ENCODE measurements around the gene WNT1. TPM values are rescaled to one million over a fixed set of nuclear protein-coding genes. Genes with fewer than 3 reads are reported as not detected.
A peak's percentile ranks its signal among the peaks of the same experiment; 100 is the strongest.

WNT1 gene
- total RNA-seq, result 0.29 TPM

DNA sequence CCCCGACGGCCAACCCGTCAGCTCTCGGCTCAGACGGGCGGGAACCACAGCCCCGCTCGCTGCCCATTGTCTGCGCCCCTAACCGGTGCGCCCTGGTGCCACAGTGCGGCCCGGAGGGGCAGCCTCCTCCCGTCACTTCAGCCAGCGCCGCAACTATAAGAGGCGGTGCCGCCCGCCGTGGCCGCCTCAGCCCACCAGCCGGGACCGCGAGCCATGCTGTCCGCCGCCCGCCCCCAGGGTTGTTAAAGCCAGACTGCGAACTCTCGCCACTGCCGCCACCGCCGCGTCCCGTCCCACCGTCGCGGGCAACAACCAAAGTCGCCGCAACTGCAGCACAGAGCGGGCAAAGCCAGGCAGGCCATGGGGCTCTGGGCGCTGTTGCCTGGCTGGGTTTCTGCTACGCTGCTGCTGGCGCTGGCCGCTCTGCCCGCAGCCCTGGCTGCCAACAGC lies at the start of gene WNT1:
WNT1 (plus strand) TSS at position 32 of the 450 bp plus-strand sequence; CDS start at position 361, 329 bp downstream.
- no peak for DNase-seq (ENCODE audit: low spot score)

DNA sequence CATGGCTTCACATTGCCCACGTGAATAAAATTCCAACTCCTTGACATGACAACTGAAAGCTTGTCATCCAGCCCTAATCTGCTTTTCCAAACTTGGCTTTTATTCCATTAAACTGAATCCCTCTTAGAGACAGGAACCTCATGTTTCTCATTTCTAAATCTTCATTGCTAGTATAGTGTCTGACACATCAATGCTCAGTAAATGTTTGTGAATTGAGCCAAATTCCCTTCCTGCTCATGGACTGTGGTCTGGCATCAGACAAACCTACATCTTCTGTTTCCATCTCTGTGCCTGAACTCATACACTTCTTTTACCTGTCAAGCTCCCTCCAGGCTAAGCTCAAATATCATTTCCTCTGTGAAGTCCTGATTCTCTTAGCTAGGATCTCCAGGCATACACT lies 48.6 kb upstream of the WNT1 start:
- no peak for DNase-seq (ENCODE audit: low spot score)

- DNase-seq (ENCODE audit: low spot score), result no peak
These were observed 47.6 kb upstream of the WNT1 start for GRCh38 chr12:48930475-48930874.

GRCh38 chr12:48932878-48933277 lies 45.2 kb upstream of the WNT1 start:
- no peak for DNase-seq (ENCODE audit: low spot score)

DNA sequence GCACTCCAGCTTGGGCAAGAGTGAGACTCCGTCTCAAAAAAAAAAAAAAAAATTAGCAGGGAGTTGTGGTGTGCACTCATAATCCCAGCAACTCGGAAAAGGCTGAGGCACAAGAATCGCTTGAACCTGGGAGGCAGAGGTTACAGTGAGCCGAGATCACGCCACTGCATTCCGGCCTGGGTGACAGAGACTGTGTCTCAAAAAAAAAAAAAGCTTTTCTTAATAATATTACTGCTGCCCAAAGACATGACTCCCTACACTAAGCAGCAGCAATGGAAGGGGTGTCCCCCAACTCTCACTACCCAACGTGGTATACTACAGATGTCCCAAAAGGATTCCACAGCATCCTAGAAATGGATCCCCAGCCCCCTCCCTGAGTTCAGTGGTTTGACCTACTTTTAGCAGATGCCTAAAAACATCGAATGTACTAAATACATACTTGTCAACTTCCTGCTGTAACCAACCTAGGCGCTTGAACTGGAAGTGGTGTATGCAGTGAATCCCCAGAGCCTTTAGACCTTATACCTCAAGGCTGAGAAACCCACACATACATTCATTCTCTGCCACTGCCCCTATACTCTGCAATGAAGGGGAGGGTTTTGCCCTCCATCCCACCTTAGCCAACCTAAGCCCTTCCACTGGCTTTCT lies 44.3 kb upstream of the WNT1 start:
- no peak for DNase-seq (ENCODE audit: low spot score)

DNA sequence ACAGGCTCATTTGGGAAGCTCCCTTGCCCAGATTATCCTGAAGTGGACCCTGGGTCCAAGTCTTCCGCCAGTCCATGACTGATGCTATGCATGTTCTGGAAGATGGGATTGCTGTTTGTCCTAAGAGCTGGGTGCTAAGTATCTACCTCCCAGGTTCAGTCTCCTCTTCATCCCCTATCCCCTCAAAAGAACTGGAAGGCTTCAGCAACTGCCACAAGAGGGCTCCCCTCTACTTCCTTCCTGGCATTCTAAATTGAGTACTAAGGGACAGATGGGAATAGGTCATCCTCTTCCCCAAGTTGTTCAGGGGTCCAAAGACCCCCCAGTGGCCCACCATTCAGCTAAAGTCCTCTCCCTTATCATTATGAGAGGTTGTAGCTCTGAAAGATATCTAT lies 43.8 kb upstream of the WNT1 start:
- no peak for DNase-seq (ENCODE audit: low spot score)

DNA sequence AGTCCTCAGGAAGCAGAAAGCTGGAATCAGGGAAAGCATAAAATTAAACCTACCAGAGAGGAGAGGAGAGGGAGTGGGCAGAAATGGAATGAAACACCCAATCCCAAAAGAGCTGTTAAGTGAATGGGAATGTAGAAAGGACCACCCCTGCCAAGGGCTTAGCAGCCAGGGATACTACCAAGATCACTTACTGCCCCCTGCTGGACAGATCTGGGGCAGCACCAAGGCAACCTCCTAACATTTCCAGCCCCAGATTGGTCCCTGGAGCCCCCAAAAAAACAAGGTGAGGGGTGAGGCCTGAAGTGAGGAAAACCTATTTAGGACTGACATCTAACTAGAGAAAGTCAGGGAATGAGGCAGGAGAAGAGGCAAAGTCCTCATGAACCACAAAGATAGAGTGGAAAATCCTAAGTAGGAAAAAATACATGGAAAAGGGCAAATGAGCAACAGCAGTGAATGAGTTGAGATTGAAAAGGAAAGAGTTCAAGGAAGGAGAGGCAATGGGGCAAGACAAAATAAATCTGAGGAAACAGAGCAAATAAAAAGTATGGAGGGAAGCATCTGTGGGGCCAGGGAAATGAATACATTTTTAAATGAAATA lies 41.6 kb upstream of the WNT1 start:
- peak; percentile 73 for DNase-seq (ENCODE audit: low spot score)

DNA sequence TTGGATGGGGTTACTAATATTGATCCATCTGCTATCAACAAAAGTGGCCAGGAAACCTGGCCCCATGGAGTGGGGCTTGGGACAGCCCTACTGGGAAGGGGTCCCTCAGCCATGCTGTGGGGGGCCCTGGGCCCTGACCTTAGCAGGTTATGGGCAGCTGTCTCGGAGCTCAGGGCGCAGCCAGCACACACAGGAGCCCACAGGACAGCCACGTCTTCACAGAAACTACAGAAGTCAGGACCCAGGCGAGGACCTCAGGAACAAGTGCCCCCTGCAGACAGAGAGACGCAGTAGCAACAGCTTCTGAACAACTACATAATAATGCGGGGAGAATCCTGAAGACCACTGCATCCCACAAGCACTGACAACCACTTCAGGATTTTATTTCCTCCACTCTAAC lies 41.0 kb upstream of the WNT1 start:
- no peak for DNase-seq (ENCODE audit: low spot score)

DNA sequence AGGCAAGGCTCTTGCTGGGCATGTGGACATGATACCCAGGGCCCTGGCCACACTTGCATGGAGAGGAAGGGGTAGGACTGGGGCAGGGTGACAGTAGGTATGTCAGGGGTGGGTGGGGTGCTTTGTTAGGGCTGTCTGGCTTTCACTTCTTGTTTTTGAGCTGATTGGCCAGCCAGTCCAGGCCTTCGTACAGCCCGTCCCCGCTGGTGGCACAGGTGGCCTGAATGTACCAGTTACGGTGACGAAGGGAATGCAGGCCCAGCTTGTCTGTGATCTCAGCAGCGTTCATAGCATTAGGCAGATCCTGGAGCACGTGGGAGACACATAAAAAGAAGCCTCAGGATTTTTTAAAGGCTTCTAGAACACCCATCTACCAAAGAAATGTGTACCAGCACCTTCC lies 39.3 kb upstream of the WNT1 start:
- no peak for DNase-seq (ENCODE audit: low spot score)

DNA sequence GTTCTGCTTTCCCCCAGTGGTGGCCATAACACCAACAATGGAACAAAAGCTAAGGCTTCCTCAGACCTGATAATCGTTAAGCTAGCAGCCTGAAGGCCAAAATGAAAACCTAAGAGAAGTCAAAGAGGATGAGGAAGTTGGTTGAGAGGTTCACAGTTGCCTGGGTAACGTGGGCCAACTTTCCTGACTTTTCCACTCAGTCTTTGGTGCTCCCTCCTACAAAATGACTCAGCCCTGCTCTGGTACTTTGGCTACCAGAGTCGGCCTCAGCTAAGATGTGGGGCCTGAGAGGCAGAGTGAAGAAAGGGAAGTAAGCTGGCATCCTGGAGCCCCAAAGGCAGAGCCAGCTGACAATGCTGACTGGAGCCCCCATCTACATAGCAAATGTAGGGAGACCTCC lies 37.9 kb upstream of the WNT1 start:
- no peak for DNase-seq (ENCODE audit: low spot score)

- no peak for DNase-seq (ENCODE audit: low spot score)
These were observed 34.9 kb upstream of the WNT1 start for GRCh38 chr12:48943221-48943620.

DNA sequence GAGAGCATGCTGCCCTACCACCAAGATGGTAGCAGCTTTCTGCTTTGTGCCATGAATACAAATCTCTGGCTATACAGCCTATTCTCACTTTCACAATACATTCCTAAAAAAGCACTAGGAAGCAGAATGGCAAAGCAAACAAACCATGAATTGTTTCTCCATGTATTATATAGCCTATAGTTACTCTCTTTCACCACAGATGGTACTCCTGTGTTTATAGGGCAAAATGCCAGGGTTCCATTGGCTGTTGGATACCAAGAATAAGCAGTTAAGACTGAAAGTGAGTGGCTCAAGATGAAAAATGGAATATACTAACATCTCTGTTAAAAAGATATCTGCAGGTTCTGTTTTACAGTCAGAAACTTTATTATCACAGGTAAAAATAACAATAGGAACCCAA lies 31.9 kb upstream of the WNT1 start:
- DNase-seq (ENCODE audit: low spot score), result no peak

- DNase-seq (ENCODE audit: low spot score), result no peak
These were observed 31.2 kb upstream of the WNT1 start for GRCh38 chr12:48946943-48947342.

DNA sequence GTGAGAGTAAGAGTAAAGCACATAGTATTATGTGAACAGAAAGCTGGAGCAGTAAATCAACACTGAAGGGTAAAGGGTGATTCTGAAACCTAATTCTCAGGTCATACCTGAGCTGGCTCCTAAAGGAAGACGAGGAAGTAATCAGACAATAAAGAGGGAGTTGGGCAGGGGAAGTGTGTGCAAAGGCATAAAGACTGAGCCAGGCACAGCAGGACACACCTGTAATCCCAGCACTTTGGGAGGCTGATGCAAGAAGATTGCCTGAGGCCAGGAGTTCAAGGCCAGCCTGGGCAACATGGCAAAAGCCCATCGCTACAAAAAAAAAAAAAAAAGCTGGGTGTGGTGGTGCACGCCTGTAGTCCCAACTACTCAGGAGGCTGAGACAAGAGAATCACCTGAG lies 30.4 kb upstream of the WNT1 start:
- no peak for DNase-seq (ENCODE audit: low spot score)

GRCh38 chr12:48952691-48953090 lies 25.4 kb upstream of the WNT1 start:
- no peak for DNase-seq (ENCODE audit: low spot score)

DNA sequence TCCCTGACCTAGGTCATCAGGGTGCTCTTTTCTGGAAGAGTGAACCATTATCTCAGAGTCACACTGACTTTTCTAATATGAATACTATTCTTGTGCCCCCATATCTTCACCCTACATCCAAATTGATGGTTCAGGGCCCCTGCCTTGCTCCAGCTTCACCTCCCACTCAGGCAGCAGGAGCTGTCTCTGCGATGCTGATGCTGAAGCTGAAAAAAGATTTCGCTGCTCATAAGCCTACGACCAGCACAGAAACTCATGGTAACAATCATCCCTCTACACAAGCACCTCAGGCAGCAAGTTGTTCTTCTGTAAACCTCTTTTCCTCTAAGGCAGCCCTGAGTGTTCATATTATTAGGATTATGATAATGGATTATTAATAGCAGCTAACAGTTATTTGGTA lies 24.1 kb upstream of the WNT1 start:
- no peak for DNase-seq (ENCODE audit: low spot score)

DNA sequence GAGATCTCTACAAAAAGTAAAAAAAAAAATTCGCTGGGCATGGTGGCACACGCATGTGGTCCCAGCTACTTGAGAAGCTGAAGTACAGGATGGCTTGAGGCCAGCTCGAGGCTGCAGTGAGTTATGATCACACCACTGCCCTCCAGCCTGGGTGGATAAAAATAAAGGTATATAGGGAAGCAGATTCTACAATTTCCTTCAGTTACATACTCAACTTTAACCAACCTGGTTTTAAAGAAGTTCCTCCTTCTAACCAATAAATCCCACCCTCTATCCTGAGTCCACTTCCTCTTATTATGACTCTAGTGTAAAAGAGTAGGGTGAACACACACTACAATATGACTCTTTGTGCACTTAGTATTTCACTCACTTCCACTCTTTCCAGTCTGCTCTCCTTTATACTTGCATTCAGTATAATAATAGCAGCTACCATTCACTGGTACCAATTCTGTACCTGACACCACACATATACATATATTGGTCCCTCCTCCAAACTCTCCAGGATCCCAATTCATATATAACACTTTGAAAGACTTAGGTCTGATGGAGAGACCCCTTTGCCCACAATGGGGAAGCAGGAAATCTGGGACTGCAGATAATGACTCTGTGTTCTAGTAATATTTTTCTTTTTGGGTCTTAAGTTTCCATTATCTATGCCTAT lies 23.2 kb upstream of the WNT1 start:
- DNase-seq (ENCODE audit: low spot score), result no peak

- DNase-seq (ENCODE audit: low spot score), result peak; percentile 85
These were observed 21.6 kb upstream of the WNT1 start for GRCh38 chr12:48956279-48957140.

DNA sequence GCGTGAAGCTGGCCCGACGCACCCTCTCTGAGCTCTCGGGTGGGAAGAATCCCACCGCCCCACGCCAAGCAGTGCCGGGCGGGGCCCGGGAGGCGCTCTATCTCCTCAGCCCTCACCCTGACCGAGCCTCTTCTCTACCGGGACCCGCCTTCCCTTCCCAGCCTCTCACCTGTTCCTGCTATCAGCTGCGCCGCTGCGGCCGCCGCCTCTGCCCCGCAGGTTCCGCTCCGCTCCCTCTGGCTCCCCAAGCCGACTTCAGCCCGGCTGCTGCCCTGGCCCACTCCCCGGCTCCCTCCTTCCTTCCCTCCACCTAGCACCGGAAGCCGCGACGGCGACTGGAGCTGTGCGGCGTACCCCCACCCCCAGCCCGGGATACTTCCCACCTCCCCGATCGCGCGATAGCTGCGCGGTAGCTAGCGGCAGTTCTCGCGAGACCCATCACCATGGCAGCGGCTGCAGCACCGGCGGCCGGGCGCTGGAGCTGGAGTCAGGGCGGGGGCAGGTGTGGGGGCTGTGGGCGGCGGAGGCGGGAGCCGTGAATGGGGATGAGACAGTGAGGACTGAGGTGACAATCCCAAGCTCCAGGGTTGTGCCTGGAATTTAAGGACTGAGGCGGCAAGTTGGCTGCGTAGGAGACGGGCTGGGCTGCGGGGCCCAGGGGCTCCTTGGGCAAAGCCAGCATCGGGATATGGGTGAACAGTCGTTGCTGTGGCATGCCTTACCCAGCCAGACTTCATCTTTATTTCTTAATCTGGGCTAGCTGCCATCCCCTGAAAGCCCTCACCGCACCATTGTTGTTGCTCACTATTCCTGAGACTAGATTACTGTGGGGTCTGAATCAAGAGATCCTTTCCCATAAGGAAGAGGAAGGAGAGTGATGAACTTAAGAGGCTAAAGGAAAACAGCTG lies 20.7 kb upstream of the WNT1 start, which contains the start of gene ARF3:
ARF3 (minus strand) TSS at position 347 of the 908 bp plus-strand sequence. CDS start 16,392 bp downstream, outside the sequence.
- DNase-seq (ENCODE audit: low spot score), result peak; percentile 96

DNA sequence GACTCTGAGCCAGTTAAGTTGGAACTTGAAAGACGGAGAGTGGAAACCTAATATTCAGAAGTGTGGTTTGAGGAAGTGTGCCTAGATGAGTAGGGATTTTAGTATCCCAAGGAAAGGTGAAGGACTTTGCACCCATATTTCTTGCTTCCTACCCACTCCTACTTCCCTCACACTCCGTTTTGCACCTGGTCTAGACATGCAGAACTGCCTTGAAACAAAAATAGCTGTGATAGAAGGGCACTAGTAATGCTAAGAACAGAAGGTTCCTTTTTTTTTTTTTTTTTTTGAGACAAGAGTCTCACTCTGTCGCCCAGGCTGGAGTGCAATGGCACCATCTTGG lies 20.1 kb upstream of the WNT1 start:
- no peak for DNase-seq (ENCODE audit: low spot score)

- DNase-seq (ENCODE audit: low spot score), result no peak
These were observed 17.3 kb upstream of the WNT1 start for GRCh38 chr12:48960834-48961233.

Measured in mucosa of gallbladder (tissue), 1 donor.